GM13976 (cell line): Measurements from ENCODE around the gene FUT6.

ENCODE experiments used
- DNase-seq: peaks from one replicate; pipeline ENCODE4 v3.0.0; 2012; ENCODE audit warnings: low spot score
- CTCF ChIP-seq: IDR thresholded peaks from 2 replicates; pipeline ENCODE4 v1.5.1; 2012; ENCODE audit warnings: borderline replicate concordance, mild to moderate bottlenecking; ENCODE audit not compliant: insufficient read depth; ENCODE audit errors: extremely low read depth, missing control alignments, control extremely low read depth
- in situ Hi-C: fragments of 300-500 bp; cut with MboI; formaldehyde crosslinking; loops from one replicate; pipeline ENCODE4 v1.12.0; 2022; ENCODE audit warnings: low sequenced_read_pairs, mixed read lengths, inconsistent platforms; ENCODE audit not compliant: unreplicated experiment

FUT6 gene

GRCh38 chr19:5814852-5815246 lies 24.7 kb downstream of the FUT6 start:
- TF ChIP-seq CTCF: no peak
- DNase-seq: no peak
- in situ Hi-C loops: no loop called here

GRCh38 chr19:5814123-5814851 lies 25.2 kb downstream of the FUT6 start:
- no peak for DNase-seq
- no peak for TF ChIP-seq CTCF
- in situ Hi-C loops: no loop called here

GRCh38 chr19:5811117-5811516 lies 28.4 kb downstream of the FUT6 start:
- no peak for DNase-seq
- in situ Hi-C loops: no loop called here
- TF ChIP-seq CTCF: no peak

- no peak for DNase-seq
- in situ Hi-C loops: loop anchor here (10.0 kb wide), 1 partner anchor 215 kb away; no protein-coding TSS in a partner anchor
- TF ChIP-seq CTCF: no peak
These were observed 30.0 kb downstream of the FUT6 start for GRCh38 chr19:5809469-5809868.

- no peak for DNase-seq
- in situ Hi-C loops: loop anchor here (10.0 kb wide), 1 partner anchor 216 kb away; no protein-coding TSS in a partner anchor
These were observed 30.4 kb downstream of the FUT6 start for GRCh38 chr19:5809053-5809452.

GRCh38 chr19:5808120-5808816 lies 31.2 kb downstream of the FUT6 start:
- no peak for DNase-seq
- in situ Hi-C loops: loop anchor here (10.0 kb wide), 1 partner anchor 217 kb away; no protein-coding TSS in a partner anchor
- TF ChIP-seq CTCF: no peak

More at GRCh38 chr19:5809053-5809452, 30.4 kb downstream of the FUT6 start:
- no peak for TF ChIP-seq CTCF
